HG02884 (cell line): Measurements from ENCODE around the gene TBC1D16.

Experiments used
- ATAC-seq: cut with Tn5 transposase; IDR thresholded peaks from one replicate; pipeline ENCODE4 v1.9.1; 2021; ENCODE audit warnings: mild to moderate bottlenecking, moderate library complexity; ENCODE audit not compliant: unreplicated experiment

The TBC1D16 gene

GRCh38 chr17:79916991-79917901 is 118.4 kb downstream of the TBC1D16 start:
- no peak for ATAC-seq

- no peak for ATAC-seq
Measured at GRCh38 chr17:79916506-79916905, 119.2 kb downstream of the TBC1D16 start.

GRCh38 chr17:79915850-79916430 is 119.7 kb downstream of the TBC1D16 start:
- no peak for ATAC-seq

- no peak for ATAC-seq
Measured at GRCh38 chr17:79914813-79915740, 120.6 kb downstream of the TBC1D16 start.

- no peak for ATAC-seq
Measured at GRCh38 chr17:79913896-79914812, 121.5 kb downstream of the TBC1D16 start.

- no peak for ATAC-seq
Measured at GRCh38 chr17:79913451-79913850, 122.2 kb downstream of the TBC1D16 start.

- no peak for ATAC-seq
Measured at GRCh38 chr17:79912552-79913330, 122.9 kb downstream of the TBC1D16 start.

- no peak for ATAC-seq
Measured at GRCh38 chr17:79911430-79912399, 124.0 kb downstream of the TBC1D16 start.

GRCh38 chr17:79910985-79911361 is 124.7 kb downstream of the TBC1D16 start:
- no peak for ATAC-seq

- no peak for ATAC-seq
Measured at GRCh38 chr17:79909121-79909520, 126.6 kb downstream of the TBC1D16 start.

- no peak for ATAC-seq
Measured at GRCh38 chr17:79907850-79908249, 127.8 kb downstream of the TBC1D16 start.

GRCh38 chr17:79907217-79907715 is 128.4 kb downstream of the TBC1D16 start:
- ATAC-seq = no peak

- ATAC-seq = no peak
Measured at GRCh38 chr17:79905832-79906231, 129.8 kb downstream of the TBC1D16 start.

- no peak for ATAC-seq
Measured at GRCh38 chr17:79904865-79905264, 130.8 kb downstream of the TBC1D16 start.

- ATAC-seq = no peak
Measured at GRCh38 chr17:79902146-79902791, 133.4 kb downstream of the TBC1D16 start.

- ATAC-seq = no peak
Measured at GRCh38 chr17:79901131-79901530, 134.5 kb downstream of the TBC1D16 start.

- ATAC-seq = no peak
Measured at GRCh38 chr17:79899584-79899983, 136.1 kb downstream of the TBC1D16 start.
